Left colon (tissue), 2 donors: ENCODE measurements around the gene CUL9. TPM values are rescaled to one million over a fixed set of nuclear protein-coding genes. Genes with fewer than 3 reads are reported as not detected.

ENCODE experiments used
- ATAC-seq: fragments of 200-7000 bp; cut with Tn5 transposase; one replicate; pipeline ENCODE4 v1.9.1; 2020; ENCODE audit warnings: mild to moderate bottlenecking, moderate library complexity
- DNase-seq, 2 donors: peaks; one replicate each; pipeline ENCODE4 v3.0.0-alpha.2; 2020
- intact Hi-C, 2 donors: fragments of 100-400 bp; cut with DNase I in 1 of 2; cut with micrococcal nuclease in 1 of 2; formaldehyde crosslinking; loops; one replicate each; pipeline versions ENCODE4 v1.11.2 to v1.14.0; 2022; cut with DNase I, micrococcal nuclease
- total RNA-seq, 2 donors: library from RNA; stranded (reverse); fragmentation: NEBNext Ultra II Directional; extraction: Animal tissue kit (Norgen Biotek cat#: 25700); gene quantifications; one replicate each; pipeline ENCODE4 v1.2.1, GENCODE V29; 2021
- donor health status: DM: no; HTN: no; CAD: no.
- donor health status: DM: yes; HTN: yes; CAD: no.

CUL9 gene
- total RNA-seq, 2 donors from 2014 or later = 31.4 to 41.8 TPM

GRCh38 chr6:43219814-43220213, 37.8 kb downstream of the CUL9 start:
- DNase-seq (no peak), ATAC-seq (no peak)
- intact Hi-C loops = no loop called here

DNA sequence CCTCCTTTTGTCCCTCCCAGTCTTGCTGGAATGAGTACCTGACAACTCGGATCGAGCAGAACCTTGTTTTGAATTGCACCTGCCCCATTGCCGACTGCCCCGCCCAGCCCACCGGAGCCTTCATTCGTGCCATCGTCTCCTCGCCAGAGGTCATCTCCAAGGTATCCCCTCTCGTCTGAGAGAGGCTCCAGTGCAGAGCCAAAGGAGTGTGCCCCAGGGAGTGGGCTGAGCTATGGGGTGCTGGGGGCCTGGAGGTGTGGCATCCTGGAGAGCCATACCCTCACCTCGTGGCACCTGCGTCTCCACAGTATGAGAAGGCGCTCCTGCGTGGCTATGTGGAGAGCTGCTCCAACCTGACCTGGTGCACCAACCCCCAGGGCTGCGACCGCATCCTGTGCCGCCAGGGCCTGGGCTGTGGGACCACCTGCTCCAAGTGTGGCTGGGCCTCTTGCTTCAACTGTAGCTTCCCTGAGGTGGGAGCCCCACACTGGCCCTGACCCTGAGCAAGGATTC, 38.5 kb downstream of the CUL9 start:
- intact Hi-C loops = no loop called here
- ATAC-seq (no peak), DNase-seq (no peak)

GRCh38 chr6:43221046-43221972, 39.3 kb downstream of the CUL9 start:
- no peak for DNase-seq
- intact Hi-C loops = no loop called here
- ATAC-seq = no peak

GRCh38 chr6:43222418-43223059, 40.5 kb downstream of the CUL9 start:
- intact Hi-C loops = no loop called here
- DNase-seq (no peak), ATAC-seq (peak; percentile 22)

DNA sequence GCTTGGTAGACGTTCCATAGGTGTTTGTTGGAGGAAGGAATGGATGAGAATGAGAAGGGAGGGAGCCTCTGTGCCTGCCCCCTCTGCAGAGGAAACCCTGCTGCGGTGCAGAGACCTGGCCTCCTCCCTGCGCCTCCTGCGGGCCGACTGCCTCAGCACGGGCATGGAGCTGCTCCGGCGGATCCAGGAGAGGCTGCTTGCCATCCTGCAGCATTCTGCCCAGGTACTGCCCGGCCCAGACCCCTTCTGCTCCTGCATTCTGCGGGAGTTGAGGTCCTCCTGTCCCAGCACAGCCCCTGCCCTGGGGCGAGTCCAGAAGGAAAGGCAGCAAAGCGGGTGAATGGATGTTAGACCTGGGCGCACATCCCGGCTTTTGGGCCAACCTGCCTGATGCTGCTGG, 41.2 kb downstream of the CUL9 start:
- ATAC-seq = no peak
- DNase-seq = no peak

GRCh38 chr6:43226192-43226851, 44.3 kb downstream of the CUL9 start:
- ATAC-seq = no peak
- intact Hi-C loops = no loop called here

More for the DNA sequence above, 41.2 kb downstream of the CUL9 start:
- intact Hi-C loops = no loop called here

DNA sequence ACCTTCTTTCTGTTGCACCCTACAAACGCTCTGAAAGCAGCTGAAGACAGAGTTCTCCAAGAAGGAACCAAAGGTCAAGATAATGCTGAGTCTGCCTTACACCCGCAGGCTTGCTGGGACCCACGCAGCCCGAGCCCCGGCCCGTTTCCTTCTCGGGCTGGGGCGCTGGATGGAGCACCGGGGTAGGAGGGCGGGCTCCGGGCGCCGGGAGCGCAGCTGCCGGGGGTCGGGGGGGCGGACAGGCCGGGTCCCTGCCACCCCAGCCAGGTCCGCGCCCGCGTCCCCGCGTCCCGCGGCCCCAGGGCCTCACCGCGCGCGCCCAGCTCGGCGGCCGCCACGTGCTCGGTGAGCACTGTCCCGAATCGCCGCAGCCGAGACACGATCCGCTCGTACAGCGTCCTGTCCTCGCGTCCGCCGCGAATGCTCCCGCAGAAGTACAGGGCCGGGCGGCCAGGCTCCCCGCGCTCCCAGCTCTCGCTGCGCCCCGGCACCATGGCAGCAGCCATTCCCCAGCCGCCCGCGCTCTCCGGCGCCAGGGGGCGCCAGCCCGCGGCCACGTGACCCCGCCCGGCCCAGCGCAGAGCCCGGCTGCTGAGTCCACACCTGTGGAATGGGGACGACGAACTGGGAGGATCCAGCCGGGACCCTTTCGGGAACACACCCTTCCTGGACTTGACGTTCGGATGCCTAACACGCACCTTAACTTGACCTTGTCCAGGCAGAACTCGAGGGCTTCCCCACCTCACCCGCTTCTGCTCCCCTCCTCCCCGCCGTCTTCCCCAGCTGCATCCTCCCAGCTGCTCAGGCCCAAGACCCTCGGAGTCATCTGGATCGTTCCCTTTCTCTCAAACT, 47.2 kb downstream of the CUL9 start, which contains the start of gene DNPH1:
TSS of gene DNPH1 (minus strand) at position 531 of the 852 bp plus-strand sequence. CDS start at position 506, 25 bp downstream.
- intact Hi-C loops = no loop called here
- peak; percentile 95 for ATAC-seq

More at GRCh38 chr6:43226192-43226851, 44.3 kb downstream of the CUL9 start:
- DNase-seq = no peak

GRCh38 chr6:43229803-43230620, 48.0 kb downstream of the CUL9 start:
- ATAC-seq = no peak
- no peak for DNase-seq
- intact Hi-C loops = no loop called here

More for the DNA sequence above, 47.2 kb downstream of the CUL9 start, which contains the start of gene DNPH1:
- peak; percentile 56 to 85 for DNase-seq

- intact Hi-C loops = no loop called here
- ATAC-seq (no peak), DNase-seq (no peak)
Observed at GRCh38 chr6:43231053-43231452, 49.1 kb downstream of the CUL9 start.

DNA sequence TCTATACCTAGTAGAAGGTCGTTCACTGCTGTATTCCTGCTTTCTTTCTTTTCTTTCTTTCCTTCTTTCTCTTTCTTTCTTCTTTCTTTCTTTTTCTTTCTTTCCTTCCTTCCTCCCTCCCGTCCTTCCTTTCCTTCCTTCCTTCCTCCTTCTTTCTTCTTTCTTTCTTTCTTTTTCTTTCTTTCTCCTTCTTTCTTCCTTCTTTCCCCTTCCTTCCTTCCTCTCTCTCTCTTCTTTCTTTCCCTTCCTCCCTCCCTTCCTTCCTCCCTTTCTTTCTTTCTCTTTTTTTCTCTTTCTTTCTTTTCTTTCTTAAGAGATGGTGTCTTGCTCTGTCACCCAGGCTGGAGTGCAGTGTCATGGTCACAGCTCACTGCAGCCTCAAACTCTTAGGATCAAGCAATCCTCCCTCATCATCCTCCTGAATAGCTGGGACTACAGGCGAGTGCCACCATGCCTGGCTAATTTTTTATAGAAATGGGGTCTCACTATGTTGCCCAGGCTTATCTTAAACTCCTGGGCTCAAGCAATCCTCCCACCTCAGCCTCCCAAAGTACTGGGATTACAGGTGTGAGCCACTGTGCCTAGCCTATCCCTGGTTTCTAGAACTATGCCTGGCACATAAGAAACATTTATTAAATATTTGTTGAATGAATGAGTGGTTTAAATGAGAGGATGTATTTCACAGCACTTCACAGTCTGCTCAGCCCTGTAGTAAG, 49.9 kb downstream of the CUL9 start:
- intact Hi-C loops = no loop called here
- no peak for DNase-seq
- no peak for ATAC-seq

- ATAC-seq (no peak), DNase-seq (no peak)
- intact Hi-C loops = no loop called here
Observed at GRCh38 chr6:43235841-43236240, 53.8 kb downstream of the CUL9 start.

DNA sequence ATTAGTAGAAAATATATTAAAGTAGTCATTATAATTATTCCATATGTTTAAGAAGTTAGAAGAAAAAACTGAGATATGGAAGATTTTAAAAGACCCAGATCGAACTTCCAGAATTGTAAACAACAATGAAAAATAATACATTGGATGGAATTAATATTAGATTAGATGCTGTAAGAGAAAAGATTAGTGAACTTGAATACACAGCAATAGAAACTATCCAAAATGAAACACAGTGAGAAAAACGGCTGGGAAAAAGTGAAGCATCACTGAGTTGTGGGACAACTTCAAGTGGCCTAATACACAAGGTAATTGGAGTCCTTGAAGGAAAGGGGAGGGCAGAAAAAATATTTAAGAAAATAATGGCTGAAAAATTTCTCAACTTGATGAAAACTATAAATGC, 57.1 kb downstream of the CUL9 start:
- intact Hi-C loops = no loop called here
- DNase-seq (no peak), ATAC-seq (no peak)

DNA sequence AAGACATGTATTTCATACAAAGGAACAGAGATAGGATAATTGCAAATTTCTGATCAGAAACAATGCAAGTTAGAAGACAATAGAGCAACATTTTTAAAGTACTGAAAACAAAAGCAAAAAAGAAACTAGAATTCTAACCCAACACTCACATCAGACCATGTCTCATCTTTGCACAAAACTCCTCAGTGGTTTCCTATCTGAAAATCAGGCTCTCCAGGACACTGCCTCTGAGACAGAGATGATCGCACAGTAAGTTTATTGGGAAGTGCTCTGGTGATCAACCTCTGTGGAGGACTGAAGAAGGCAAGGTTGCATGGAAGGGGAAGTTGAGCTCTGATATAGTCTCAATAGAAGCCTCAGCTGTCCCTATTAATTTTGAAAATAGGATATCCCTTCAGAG, 59.0 kb downstream of the CUL9 start:
- intact Hi-C loops = no loop called here
- no peak for ATAC-seq
- no peak for DNase-seq

GRCh38 chr6:43241446-43241845, 59.5 kb downstream of the CUL9 start:
- ATAC-seq = no peak
- intact Hi-C loops = no loop called here
- DNase-seq = no peak

DNA sequence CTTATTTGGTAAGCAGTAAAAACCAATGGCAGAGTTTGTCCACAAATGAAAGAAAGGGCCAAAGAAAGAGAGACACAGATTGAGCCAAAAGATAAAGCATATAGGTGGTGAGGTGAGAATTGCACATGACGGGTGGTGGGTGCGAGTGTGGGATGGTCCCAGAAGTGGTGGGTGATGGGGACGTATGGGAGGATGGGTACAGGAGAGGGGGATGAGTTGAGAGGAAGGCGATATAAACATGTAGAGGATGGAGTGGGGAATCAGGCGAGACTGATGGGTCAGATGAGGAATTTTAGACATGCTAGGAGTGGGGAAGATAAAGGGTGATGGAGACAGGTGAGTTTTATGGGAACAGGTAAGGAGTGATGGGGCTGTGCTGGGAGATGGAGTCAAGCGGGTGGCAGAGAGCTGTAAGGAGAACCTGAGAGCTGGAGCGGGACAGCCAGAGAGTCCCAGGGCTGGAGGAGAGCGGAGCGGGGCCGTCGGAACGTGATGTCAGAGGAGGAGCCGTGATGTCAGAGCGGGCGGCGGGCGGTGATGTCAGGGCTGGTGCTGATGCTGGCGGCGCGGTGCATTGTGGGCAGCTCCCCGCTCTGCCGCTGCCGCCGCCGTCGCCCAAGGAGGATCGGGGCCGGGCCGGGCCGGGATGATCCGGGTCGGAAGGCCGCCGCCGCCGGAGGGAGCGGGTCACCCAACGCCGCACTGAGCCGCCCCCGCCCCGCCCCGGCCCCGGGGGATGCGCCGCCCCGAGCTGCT, 61.1 kb downstream of the CUL9 start, which contains the start of gene TTBK1:
TSS of gene TTBK1 (plus strand) at position 574 of the 756 bp plus-strand sequence. CDS start 3,180 bp downstream, outside the sequence.
- DNase-seq (no peak), ATAC-seq (no peak)
- intact Hi-C loops = no loop called here

DNA sequence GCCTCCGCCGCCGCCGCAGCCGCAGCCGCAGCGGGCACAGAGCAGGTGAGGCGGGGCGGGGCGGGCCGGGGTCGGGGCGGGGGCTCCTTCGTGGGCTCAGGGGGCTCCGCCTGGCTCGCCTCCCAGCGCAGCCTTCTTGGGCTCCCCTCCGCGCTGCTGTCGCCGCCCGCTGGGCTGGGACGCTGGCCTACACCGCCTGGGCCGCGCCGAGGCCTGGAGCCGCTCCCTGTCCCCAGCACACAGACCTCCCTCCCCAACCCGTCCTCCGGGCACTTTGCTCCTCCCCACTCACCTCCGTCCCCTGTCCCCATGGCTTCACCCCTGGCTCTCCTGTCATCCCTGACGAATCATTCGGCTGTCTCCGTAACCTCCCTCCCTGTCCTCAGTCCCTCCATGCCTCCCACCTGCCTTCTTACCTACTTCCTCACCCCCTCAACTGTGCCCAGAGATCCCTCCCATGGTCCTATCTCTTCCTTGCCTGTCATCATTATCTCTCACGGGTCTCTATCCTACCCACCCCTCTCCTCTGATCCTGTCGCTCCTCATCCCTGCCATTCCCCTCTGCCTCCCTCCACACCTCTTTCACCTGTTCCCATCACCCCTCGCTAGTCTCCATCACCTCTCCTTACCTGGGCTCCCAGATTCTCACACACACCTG, 61.8 kb downstream of the CUL9 start:
- ATAC-seq (no peak), DNase-seq (no peak)
- intact Hi-C loops = no loop called here
